T-helper 2 cell treated with Interferon-gamma antibody and Interleukin-4, amounts not matched to agents 5 μg/mL and 100 μg/mL, for 36 hours (primary cell): Measurements from ENCODE around the gene KIF26B.

ENCODE experiments used
- DNase-seq: peaks from one replicate; pipeline ENCODE4 v3.0.0; 2021; ENCODE audit warnings: low spot score
- H3K27ac Mint-ChIP-seq: one replicate; pipeline ENCODE4 v1.8.0; 2021; ENCODE audit warnings: mild to moderate bottlenecking, mixed read lengths
- H3K27me3 Mint-ChIP-seq: one replicate; pipeline ENCODE4 v1.8.0; 2021; ENCODE audit warnings: low read depth, mixed read lengths
- H3K36me3 Mint-ChIP-seq: one replicate; pipeline ENCODE4 v1.8.0; 2021; ENCODE audit warnings: low read depth, mixed read lengths
- H3K4me1 Mint-ChIP-seq: one replicate; pipeline ENCODE4 v1.8.0; 2021; ENCODE audit warnings: low read depth, mixed read lengths
- H3K4me3 Mint-ChIP-seq: one replicate; pipeline ENCODE4 v1.8.0; 2022; ENCODE audit warnings: mild to moderate bottlenecking, moderate library complexity, mixed read lengths
- H3K9me3 Mint-ChIP-seq: one replicate; pipeline ENCODE4 v1.8.0; 2021; ENCODE audit warnings: mixed read lengths

The KIF26B gene

GRCh38 chr1:245197911-245198379, 43.2 kb downstream of the KIF26B start:
- no peak overlapping the region for H3K4me3 Mint-ChIP-seq
- H3K4me1 Mint-ChIP-seq = no peaks in the 10 kb centered on the region
- DNase-seq = no peak
- peaks cover 2% of the 10 kb centered on the region for H3K27me3 Mint-ChIP-seq
- H3K9me3 Mint-ChIP-seq = no peaks in the 10 kb centered on the region
- H3K27ac Mint-ChIP-seq = no peak overlapping the region
- H3K36me3 Mint-ChIP-seq = no peaks in the 10 kb centered on the region

GRCh38 chr1:245198748-245199516, 44.1 kb downstream of the KIF26B start:
- no peaks in the 10 kb centered on the region for H3K4me1 Mint-ChIP-seq
- H3K4me3 Mint-ChIP-seq = no peak overlapping the region
- no peaks in the 10 kb centered on the region for H3K9me3 Mint-ChIP-seq
- no peak for DNase-seq
- H3K27me3 Mint-ChIP-seq = peaks cover 2% of the 10 kb centered on the region
- no peak overlapping the region for H3K27ac Mint-ChIP-seq
- no peaks in the 10 kb centered on the region for H3K36me3 Mint-ChIP-seq

GRCh38 chr1:245200146-245200545, 45.4 kb downstream of the KIF26B start:
- no peaks in the 10 kb centered on the region for H3K36me3 Mint-ChIP-seq
- H3K9me3 Mint-ChIP-seq = no peaks in the 10 kb centered on the region
- no peak overlapping the region for H3K4me3 Mint-ChIP-seq
- DNase-seq = no peak
- H3K4me1 Mint-ChIP-seq = no peaks in the 10 kb centered on the region
- no peak overlapping the region for H3K27ac Mint-ChIP-seq
- H3K27me3 Mint-ChIP-seq = peaks cover 2% of the 10 kb centered on the region

- Mint-ChIP-seq H3K27me3 (peaks cover 2% of the 10 kb centered on the region), H3K4me3 (no peak overlapping the region), H3K27ac (no peak overlapping the region), H3K36me3 (no peaks in the 10 kb centered on the region), H3K9me3 (peaks cover under 1% of the 10 kb centered on the region), H3K4me1 (no peaks in the 10 kb centered on the region)
- no peak for DNase-seq
Observed at GRCh38 chr1:245201201-245201600, 46.4 kb downstream of the KIF26B start.

GRCh38 chr1:245201827-245202226, 47.0 kb downstream of the KIF26B start:
- H3K4me3 Mint-ChIP-seq = no peak overlapping the region
- H3K9me3 Mint-ChIP-seq = peaks cover 5% of the 10 kb centered on the region
- H3K27ac Mint-ChIP-seq = no peak overlapping the region
- peaks cover 2% of the 10 kb centered on the region for H3K27me3 Mint-ChIP-seq
- no peaks in the 10 kb centered on the region for H3K4me1 Mint-ChIP-seq
- no peaks in the 10 kb centered on the region for H3K36me3 Mint-ChIP-seq
- DNase-seq = no peak

- peaks cover 11% of the 10 kb centered on the region for H3K9me3 Mint-ChIP-seq
- no peak overlapping the region for H3K4me3 Mint-ChIP-seq
- no peaks in the 10 kb centered on the region for H3K36me3 Mint-ChIP-seq
- no peak for DNase-seq
- no peaks in the 10 kb centered on the region for H3K27me3 Mint-ChIP-seq
- H3K4me1 Mint-ChIP-seq = no peaks in the 10 kb centered on the region
- H3K27ac Mint-ChIP-seq = no peak overlapping the region
Observed at GRCh38 chr1:245205396-245205795, 50.6 kb downstream of the KIF26B start.

GRCh38 chr1:245205864-245206263, 51.1 kb downstream of the KIF26B start:
- no peak overlapping the region for H3K27ac Mint-ChIP-seq
- peaks cover 11% of the 10 kb centered on the region for H3K9me3 Mint-ChIP-seq
- H3K27me3 Mint-ChIP-seq = no peaks in the 10 kb centered on the region
- H3K36me3 Mint-ChIP-seq = no peaks in the 10 kb centered on the region
- no peak for DNase-seq
- no peak overlapping the region for H3K4me3 Mint-ChIP-seq
- H3K4me1 Mint-ChIP-seq = no peaks in the 10 kb centered on the region

GRCh38 chr1:245207056-245207638, 52.4 kb downstream of the KIF26B start:
- Mint-ChIP-seq H3K27ac (no peak overlapping the region), H3K9me3 (peaks cover 11% of the 10 kb centered on the region), H3K4me1 (no peaks in the 10 kb centered on the region), H3K36me3 (no peaks in the 10 kb centered on the region), H3K27me3 (no peaks in the 10 kb centered on the region), H3K4me3 (no peak overlapping the region)
- no peak for DNase-seq

GRCh38 chr1:245207801-245208200, 53.0 kb downstream of the KIF26B start:
- Mint-ChIP-seq H3K4me3 (no peak overlapping the region), H3K9me3 (peaks cover 11% of the 10 kb centered on the region), H3K36me3 (no peaks in the 10 kb centered on the region), H3K27ac (no peak overlapping the region), H3K27me3 (no peaks in the 10 kb centered on the region), H3K4me1 (no peaks in the 10 kb centered on the region)
- no peak for DNase-seq

- no peak overlapping the region for H3K27ac Mint-ChIP-seq
- H3K27me3 Mint-ChIP-seq = no peaks in the 10 kb centered on the region
- H3K4me1 Mint-ChIP-seq = no peaks in the 10 kb centered on the region
- no peak for DNase-seq
- H3K36me3 Mint-ChIP-seq = no peaks in the 10 kb centered on the region
- no peak overlapping the region for H3K4me3 Mint-ChIP-seq
- H3K9me3 Mint-ChIP-seq = peaks cover 11% of the 10 kb centered on the region
Observed at GRCh38 chr1:245209658-245210435, 55.1 kb downstream of the KIF26B start.

GRCh38 chr1:245211035-245211749, 56.4 kb downstream of the KIF26B start:
- Mint-ChIP-seq H3K27me3 (no peaks in the 10 kb centered on the region), H3K4me3 (no peak overlapping the region), H3K9me3 (peaks cover 10% of the 10 kb centered on the region), H3K36me3 (no peaks in the 10 kb centered on the region), H3K4me1 (no peaks in the 10 kb centered on the region), H3K27ac (no peak overlapping the region)
- no peak for DNase-seq

GRCh38 chr1:245211761-245212160, 57.0 kb downstream of the KIF26B start:
- H3K27me3 Mint-ChIP-seq = no peaks in the 10 kb centered on the region
- no peaks in the 10 kb centered on the region for H3K36me3 Mint-ChIP-seq
- no peak overlapping the region for H3K27ac Mint-ChIP-seq

GRCh38 chr1:245212221-245212710, 57.5 kb downstream of the KIF26B start:
- DNase-seq = no peak
- Mint-ChIP-seq H3K27ac (no peak overlapping the region), H3K4me1 (no peaks in the 10 kb centered on the region), H3K9me3 (peaks cover 1% of the 10 kb centered on the region), H3K36me3 (no peaks in the 10 kb centered on the region), H3K4me3 (no peak overlapping the region), H3K27me3 (no peaks in the 10 kb centered on the region)

More at GRCh38 chr1:245211761-245212160, 57.0 kb downstream of the KIF26B start:
- Mint-ChIP-seq H3K4me3 (no peak overlapping the region), H3K9me3 (peaks cover 6% of the 10 kb centered on the region), H3K4me1 (no peaks in the 10 kb centered on the region)
- DNase-seq = no peak
